Testis (tissue), 3 donors: ENCODE measurements around the gene PLA1A. TPM values are rescaled to one million over a fixed set of nuclear protein-coding genes. Genes with fewer than 3 reads are reported as not detected.
A peak's percentile ranks its signal among the peaks of the same experiment; 100 is the strongest.
"Not testable (repeated sequence)": the region's sequence is repeated elsewhere in the genome, so short reads cannot be mapped to it uniquely, and the experiment has no call there.

ENCODE experiments used
- DNase-seq: peaks from one replicate; pipeline ENCODE4 v3.0.0-alpha.2; 2019
- H3K27ac ChIP-seq, 2 donors: fragments of 200-600 bp; sonication (generic); one replicate each; pipeline ENCODE4 v1.5.1; 2019
- H3K27me3 ChIP-seq: fragments of 200-600 bp; sonication (generic); one replicate; pipeline ENCODE4 v1.5.1; 2019
- H3K36me3 ChIP-seq: fragments of 200-600 bp; sonication (generic); one replicate; pipeline ENCODE4 v1.5.1; 2017; ENCODE audit warnings: low read depth; ENCODE audit errors: missing control alignments
- H3K4me1 ChIP-seq: fragments of 200-600 bp; sonication (generic); one replicate; pipeline ENCODE4 v1.5.1; 2019
- H3K4me3 ChIP-seq, 2 donors: fragments of 200-600 bp; sonication (generic); one replicate each; pipeline ENCODE4 v1.5.1; 2017 to 2019
- H3K9me3 ChIP-seq: fragments of 200-600 bp; sonication (generic); one replicate; pipeline ENCODE4 v1.5.1; 2017
- CTCF ChIP-seq, 3 experiments: fragments of 450-650 bp in 2 of 3; fragments of 200-600 bp in 1 of 3; sonication (generic) in 1 of 3; IDR thresholded peaks; one replicate each; pipeline ENCODE4 v1.5.1; 2016 to 2019; ENCODE audit warnings: antibody characterized with exemption in 3 of 3, mild to moderate bottlenecking in 2 of 3, moderate library complexity in 1 of 3
- POLR2A ChIP-seq: fragments of 450-650 bp; IDR thresholded peaks from one replicate; pipeline ENCODE4 v1.6.1; 2017; ENCODE audit warnings: antibody characterized with exemption, mild to moderate bottlenecking, moderate library complexity
- WGBS, 2 donors: methylation state at CpG; one replicate each; pipeline ENCODE4 v1.1.5; 2018; 5-methylcytosine and 5-hydroxymethylcytosine counted together
- intact Hi-C: fragments of 100-400 bp; cut with DNase I; formaldehyde crosslinking; loops from one replicate; pipeline ENCODE4 v1.15.1; 2023; ENCODE audit warnings: low total_unique reads
- polyA plus RNA-seq: library from polyadenylated mRNA; stranded (reverse); fragments of 350-450 nt; fragmentation: Illumina TruSeq; extraction: RNeasy Lipid Tissue Mini Kit (QIAGEN cat#74804); gene quantifications from one replicate; pipeline ENCODE4 v1.2.3, GENCODE V29; 2014; ENCODE audit warnings: low read depth, low replicate concordance; ENCODE audit not compliant: insufficient read depth
- total RNA-seq, 2 donors: library from RNA; depleted of rRNA; stranded (reverse); fragments of >200 nt; gene quantifications; one replicate each; pipeline ENCODE4 v1.2.3, GENCODE V29; 2016

PLA1A gene
- total and polyA plus RNA-seq, 3 donors from 2014 or later, result 0.87 to 8.7 (median 2.7) TPM

GRCh38 chr3:119676771-119677640 lies 79.3 kb downstream of the PLA1A start, which contains the start of gene COX17:
Gene COX17, minus strand, starts transcription at chr3:119677406. Its CDS starts 96 bp downstream, at chr3:119677310.
- Histone ChIP-seq H3K27ac (peak within 1 kb of the TSS; percentile 89 to 95), H3K36me3 (no peaks in the 10 kb centered on the region), H3K27me3 (no peaks in the 10 kb centered on the region), H3K4me1 (peaks cover 10% of the 10 kb centered on the region), H3K4me3 (peak within 1 kb of the TSS; percentile 75 to 85), H3K9me3 (no peaks in the 10 kb centered on the region)
- intact Hi-C loops, result no loop called here
- TF ChIP-seq CTCF (IDR thresholded peaks at IDR 0.05) (no peak), POLR2A (no peak)
- DNase-seq, result peak; percentile 97
- WGBS, 2 donors, result 1% methylated on average over 39 to 49 of the region's 54 CpGs

GRCh38 chr3:119677641-119677934 lies 79.9 kb downstream of the PLA1A start:
- peaks cover 10% of the 10 kb centered on the region for H3K4me1 ChIP-seq
- H3K27me3 ChIP-seq, result no peaks in the 10 kb centered on the region
- intact Hi-C loops, result no loop called here
- H3K27ac ChIP-seq, result peak overlapping the region; percentile 89 to 95
- H3K4me3 ChIP-seq, result peak overlapping the region; percentile 75 to 85
- 6 to 10% methylated on average over 6 of the region's 6 CpGs for WGBS, 2 donors
- H3K9me3 ChIP-seq, result no peaks in the 10 kb centered on the region
- DNase-seq, result no peak
- TF ChIP-seq CTCF (IDR thresholded peaks at IDR 0.05) (no peak), POLR2A (no peak)
- no peaks in the 10 kb centered on the region for H3K36me3 ChIP-seq

GRCh38 chr3:119678209-119678608 lies 80.5 kb downstream of the PLA1A start:
- H3K9me3 ChIP-seq, H3K27ac ChIP-seq, H3K36me3 ChIP-seq, intact Hi-C loops, H3K4me3 ChIP-seq, DNase-seq, H3K27me3 ChIP-seq, H3K4me1 ChIP-seq: not testable (repeated sequence)
- 78 to 86% methylated on average over 10 of the region's 10 CpGs for WGBS, 2 donors

Other genes starting within 250 kb of the PLA1A start
- gene TMEM39A, start 134.3 kb upstream of the PLA1A start, total RNA-seq, result 10 to 100 TPM; 39.8 to 46.0 TPM
- gene TMEM39A, start 134.3 kb upstream of the PLA1A start, polyA plus RNA-seq, result 33.5 TPM
- 10 to 100 TPM; 11.4 to 11.6 TPM for gene POGLUT1, start 128.9 kb upstream of the PLA1A start, total RNA-seq
- 8.8 TPM for gene POGLUT1, start 128.9 kb upstream of the PLA1A start, polyA plus RNA-seq
- 10 to 100 TPM; 70.9 to 81.4 TPM for gene TIMMDC1, start 99.3 kb upstream of the PLA1A start, total RNA-seq
- gene TIMMDC1, start 99.3 kb upstream of the PLA1A start, polyA plus RNA-seq, result 109 TPM
- 1 to 10 TPM in 1 of 2 donors, under 1 TPM in 1; 0.74 to 2.0 TPM for gene CD80, start 38.3 kb upstream of the PLA1A start, total RNA-seq
- 0.42 TPM for gene CD80, start 38.3 kb upstream of the PLA1A start, polyA plus RNA-seq
- gene ADPRH, start 18.4 kb upstream of the PLA1A start, total RNA-seq, result 1 to 10 TPM; 7.9 to 8.6 TPM
- 8.0 TPM for gene ADPRH, start 18.4 kb upstream of the PLA1A start, polyA plus RNA-seq
- gene POPDC2, start 62.7 kb downstream of the PLA1A start, total RNA-seq, result 1 to 10 TPM; 4.1 to 5.7 TPM
- 8.0 TPM for gene POPDC2, start 62.7 kb downstream of the PLA1A start, polyA plus RNA-seq
- gene COX17, start 79.5 kb downstream of the PLA1A start, total RNA-seq, result 10 to 100 TPM; 35.4 to 39.1 TPM
- 81.7 TPM for gene COX17, start 79.5 kb downstream of the PLA1A start, polyA plus RNA-seq
- 10 to 100 TPM; 28.3 to 47.6 TPM for gene CFAP91, start 105.1 kb downstream of the PLA1A start, total RNA-seq
- gene CFAP91, start 105.1 kb downstream of the PLA1A start, polyA plus RNA-seq, result 58.0 TPM
- under 1 TPM; 0.47 to 0.74 TPM for gene NR1I2, start 184.2 kb downstream of the PLA1A start, total RNA-seq
- gene NR1I2, start 184.2 kb downstream of the PLA1A start, polyA plus RNA-seq, result 0.57 TPM